ENCODE results near the gene NT5C1B.
A peak's percentile ranks its signal among the peaks of the same experiment; 100 is the strongest.

NT5C1B gene

DNA sequence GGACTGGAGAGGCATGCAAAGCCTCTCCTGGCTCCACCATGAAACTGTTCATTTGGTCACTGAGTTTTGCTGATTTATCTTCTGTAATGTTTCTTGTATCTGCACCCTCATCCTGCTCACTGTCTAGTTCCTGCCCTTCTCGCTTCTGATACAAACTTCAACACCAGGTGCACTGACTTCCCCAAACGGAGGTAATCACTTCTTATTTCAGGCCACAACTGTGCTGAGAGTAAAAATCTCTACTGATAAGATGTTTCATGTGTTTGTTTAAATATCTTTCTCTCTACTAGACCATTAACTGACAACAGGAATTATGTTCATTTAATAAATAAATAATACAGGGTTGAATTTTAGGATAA is 10.9 kb upstream of the NT5C1B start (continued):
- TF ChIP-seq ZC3H10 (CRISPR knock-in tag; IDR thresholded peaks at IDR 0.05): no peak

DNA sequence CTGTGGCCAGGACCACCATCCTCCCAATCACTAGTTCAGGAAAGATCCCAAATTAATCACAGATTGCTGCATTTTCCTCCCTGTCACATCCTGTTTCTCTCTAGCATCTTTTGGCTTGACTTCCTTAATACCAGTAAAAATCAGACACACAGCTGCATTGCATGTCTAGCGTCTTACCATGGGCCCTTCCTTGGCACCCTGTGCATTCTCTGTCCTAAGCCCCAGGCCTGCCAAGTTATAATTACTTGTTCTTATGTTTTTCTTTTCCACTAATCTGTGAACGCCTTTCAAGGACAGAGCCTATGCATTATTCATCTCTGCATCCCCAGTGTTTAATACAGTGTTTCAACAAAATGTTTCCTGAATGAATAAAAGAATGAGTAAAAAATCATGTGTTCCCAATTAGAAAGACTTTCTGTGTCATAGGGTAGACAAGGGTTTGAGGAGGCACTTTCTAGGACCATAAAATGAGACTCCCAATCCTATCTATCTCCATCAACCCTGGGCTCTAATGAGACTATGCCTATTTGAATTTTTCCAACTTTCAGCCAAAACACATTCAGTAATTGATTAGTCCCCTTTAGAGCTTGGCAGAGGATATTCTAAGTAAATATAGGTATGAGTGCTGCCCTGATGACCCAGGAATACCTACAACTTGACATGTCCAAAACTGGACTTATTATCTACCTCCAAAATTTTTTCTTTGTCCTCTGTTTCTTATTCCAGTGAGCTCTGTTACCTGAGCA is 10.3 kb upstream of the NT5C1B start:
- ATAC-seq: peak; percentile 77
- TF ChIP-seq OSR1 (CRISPR knock-in tag; IDR thresholded peaks at IDR 0.05) (no peak), ZNF565 (CRISPR knock-in tag; conservative IDR thresholded peaks at IDR 0.05; ENCODE audit: low read depth) (no peak)
- TF ChIP-seq, protein P1, sequence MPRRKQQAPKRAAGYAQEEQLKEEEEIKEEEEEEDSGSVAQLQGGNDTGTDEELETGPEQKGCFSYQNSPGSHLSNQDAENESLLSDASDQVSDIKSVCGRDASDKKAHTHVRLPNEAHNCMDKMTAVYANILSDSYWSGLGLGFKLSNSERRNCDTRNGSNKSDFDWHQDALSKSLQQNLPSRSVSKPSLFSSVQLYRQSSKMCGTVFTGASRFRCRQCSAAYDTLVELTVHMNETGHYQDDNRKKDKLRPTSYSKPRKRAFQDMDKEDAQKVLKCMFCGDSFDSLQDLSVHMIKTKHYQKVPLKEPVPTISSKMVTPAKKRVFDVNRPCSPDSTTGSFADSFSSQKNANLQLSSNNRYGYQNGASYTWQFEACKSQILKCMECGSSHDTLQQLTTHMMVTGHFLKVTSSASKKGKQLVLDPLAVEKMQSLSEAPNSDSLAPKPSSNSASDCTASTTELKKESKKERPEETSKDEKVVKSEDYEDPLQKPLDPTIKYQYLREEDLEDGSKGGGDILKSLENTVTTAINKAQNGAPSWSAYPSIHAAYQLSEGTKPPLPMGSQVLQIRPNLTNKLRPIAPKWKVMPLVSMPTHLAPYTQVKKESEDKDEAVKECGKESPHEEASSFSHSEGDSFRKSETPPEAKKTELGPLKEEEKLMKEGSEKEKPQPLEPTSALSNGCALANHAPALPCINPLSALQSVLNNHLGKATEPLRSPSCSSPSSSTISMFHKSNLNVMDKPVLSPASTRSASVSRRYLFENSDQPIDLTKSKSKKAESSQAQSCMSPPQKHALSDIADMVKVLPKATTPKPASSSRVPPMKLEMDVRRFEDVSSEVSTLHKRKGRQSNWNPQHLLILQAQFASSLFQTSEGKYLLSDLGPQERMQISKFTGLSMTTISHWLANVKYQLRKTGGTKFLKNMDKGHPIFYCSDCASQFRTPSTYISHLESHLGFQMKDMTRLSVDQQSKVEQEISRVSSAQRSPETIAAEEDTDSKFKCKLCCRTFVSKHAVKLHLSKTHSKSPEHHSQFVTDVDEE (CRISPR knock-in tag; IDR thresholded peaks at IDR 0.05): no peak
- TF ChIP-seq, protein P2, sequence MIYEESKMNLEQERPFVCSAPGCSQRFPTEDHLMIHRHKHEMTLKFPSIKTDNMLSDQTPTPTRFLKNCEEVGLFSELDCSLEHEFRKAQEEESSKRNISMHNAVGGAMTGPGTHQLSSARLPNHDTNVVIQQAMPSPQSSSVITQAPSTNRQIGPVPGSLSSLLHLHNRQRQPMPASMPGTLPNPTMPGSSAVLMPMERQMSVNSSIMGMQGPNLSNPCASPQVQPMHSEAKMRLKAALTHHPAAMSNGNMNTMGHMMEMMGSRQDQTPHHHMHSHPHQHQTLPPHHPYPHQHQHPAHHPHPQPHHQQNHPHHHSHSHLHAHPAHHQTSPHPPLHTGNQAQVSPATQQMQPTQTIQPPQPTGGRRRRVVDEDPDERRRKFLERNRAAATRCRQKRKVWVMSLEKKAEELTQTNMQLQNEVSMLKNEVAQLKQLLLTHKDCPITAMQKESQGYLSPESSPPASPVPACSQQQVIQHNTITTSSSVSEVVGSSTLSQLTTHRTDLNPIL (CRISPR knock-in tag; IDR thresholded peaks at IDR 0.05; ENCODE audit: low read depth): no peak

DNA sequence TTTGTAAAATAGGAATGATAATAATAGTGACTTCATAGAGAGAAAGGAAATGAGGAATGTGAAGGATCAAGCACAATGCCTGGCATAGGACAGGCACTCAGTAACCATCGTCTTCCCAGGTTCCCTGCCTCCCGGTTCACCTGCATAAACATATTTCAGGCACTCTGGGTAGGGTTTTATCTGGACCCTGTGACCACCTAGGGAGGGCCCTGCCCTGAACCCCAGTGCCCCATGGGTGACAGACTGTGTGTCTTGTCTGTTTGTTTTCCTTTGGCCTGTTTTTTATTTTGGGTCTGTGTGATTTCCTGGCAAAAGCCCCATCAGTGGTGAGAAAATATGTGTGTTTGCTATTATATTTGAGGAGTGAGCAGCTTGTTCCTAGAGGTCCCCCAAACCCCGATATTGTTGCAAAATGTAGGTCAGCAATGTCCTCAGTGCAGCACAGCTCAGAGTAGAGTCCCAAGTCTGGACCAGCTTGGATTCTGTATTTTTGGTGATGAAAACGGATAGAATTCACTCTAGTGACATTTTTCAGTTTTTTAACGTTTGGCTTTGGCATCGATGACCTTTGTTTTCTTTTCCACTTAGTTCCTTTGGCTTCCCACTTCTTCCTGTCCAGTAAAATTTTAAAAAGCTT is 9.6 kb upstream of the NT5C1B start:
- TF ChIP-seq ZNF8 (CRISPR knock-in tag; IDR thresholded peaks at IDR 0.05): no peak
- TF ChIP-seq GLIS3 (CRISPR knock-in tag; IDR thresholded peaks at IDR 0.05): no peak
- TF ChIP-seq ZNF565 (CRISPR knock-in tag; conservative IDR thresholded peaks at IDR 0.05; ENCODE audit: low read depth): no peak
- no peak for TF ChIP-seq OSR1 (CRISPR knock-in tag; IDR thresholded peaks at IDR 0.05)
- TF ChIP-seq, protein P3, sequence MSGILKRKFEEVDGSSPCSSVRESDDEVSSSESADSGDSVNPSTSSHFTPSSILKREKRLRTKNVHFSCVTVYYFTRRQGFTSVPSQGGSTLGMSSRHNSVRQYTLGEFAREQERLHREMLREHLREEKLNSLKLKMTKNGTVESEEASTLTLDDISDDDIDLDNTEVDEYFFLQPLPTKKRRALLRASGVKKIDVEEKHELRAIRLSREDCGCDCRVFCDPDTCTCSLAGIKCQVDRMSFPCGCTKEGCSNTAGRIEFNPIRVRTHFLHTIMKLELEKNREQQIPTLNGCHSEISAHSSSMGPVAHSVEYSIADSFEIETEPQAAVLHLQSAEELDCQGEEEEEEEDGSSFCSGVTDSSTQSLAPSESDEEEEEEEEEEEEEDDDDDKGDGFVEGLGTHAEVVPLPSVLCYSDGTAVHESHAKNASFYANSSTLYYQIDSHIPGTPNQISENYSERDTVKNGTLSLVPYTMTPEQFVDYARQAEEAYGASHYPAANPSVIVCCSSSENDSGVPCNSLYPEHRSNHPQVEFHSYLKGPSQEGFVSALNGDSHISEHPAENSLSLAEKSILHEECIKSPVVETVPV (CRISPR knock-in tag; IDR thresholded peaks at IDR 0.05): no peak
- TF ChIP-seq TCF4 (CRISPR knock-in tag; IDR thresholded peaks at IDR 0.05; ENCODE audit: borderline replicate concordance): no peak
- TF ChIP-seq ZFP3 (CRISPR knock-in tag; IDR thresholded peaks at IDR 0.05): no peak
- no peak for TF ChIP-seq ZNF70 (CRISPR knock-in tag; IDR thresholded peaks at IDR 0.05)
- no peak for TF ChIP-seq ESRRG (CRISPR knock-in tag; IDR thresholded peaks at IDR 0.05)
- TF ChIP-seq ARNTL (CRISPR knock-in tag; IDR thresholded peaks at IDR 0.05; ENCODE audit: borderline replicate concordance, low read depth): no peak
- TF ChIP-seq TOX (CRISPR knock-in tag; IDR thresholded peaks at IDR 0.05; ENCODE audit: borderline replicate concordance): no peak
- TF ChIP-seq, protein P4, sequence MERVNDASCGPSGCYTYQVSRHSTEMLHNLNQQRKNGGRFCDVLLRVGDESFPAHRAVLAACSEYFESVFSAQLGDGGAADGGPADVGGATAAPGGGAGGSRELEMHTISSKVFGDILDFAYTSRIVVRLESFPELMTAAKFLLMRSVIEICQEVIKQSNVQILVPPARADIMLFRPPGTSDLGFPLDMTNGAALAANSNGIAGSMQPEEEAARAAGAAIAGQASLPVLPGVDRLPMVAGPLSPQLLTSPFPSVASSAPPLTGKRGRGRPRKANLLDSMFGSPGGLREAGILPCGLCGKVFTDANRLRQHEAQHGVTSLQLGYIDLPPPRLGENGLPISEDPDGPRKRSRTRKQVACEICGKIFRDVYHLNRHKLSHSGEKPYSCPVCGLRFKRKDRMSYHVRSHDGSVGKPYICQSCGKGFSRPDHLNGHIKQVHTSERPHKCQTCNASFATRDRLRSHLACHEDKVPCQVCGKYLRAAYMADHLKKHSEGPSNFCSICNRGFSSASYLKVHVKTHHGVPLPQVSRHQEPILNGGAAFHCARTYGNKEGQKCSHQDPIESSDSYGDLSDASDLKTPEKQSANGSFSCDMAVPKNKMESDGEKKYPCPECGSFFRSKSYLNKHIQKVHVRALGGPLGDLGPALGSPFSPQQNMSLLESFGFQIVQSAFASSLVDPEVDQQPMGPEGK (CRISPR knock-in tag; IDR thresholded peaks at IDR 0.05; ENCODE audit: borderline replicate concordance): no peak
- TF ChIP-seq SNAI2 (CRISPR knock-in tag; IDR thresholded peaks at IDR 0.05): no peak
- no peak for TF ChIP-seq CSDC2 (CRISPR knock-in tag; IDR thresholded peaks at IDR 0.05)
- TF ChIP-seq ZC3H10 (CRISPR knock-in tag; IDR thresholded peaks at IDR 0.05): no peak
- TF ChIP-seq ZFP30 (CRISPR knock-in tag; IDR thresholded peaks at IDR 0.05): no peak
- no peak for TF ChIP-seq ISL1 (CRISPR knock-in tag; IDR thresholded peaks at IDR 0.05)
- TF ChIP-seq, protein P1 (CRISPR knock-in tag; IDR thresholded peaks at IDR 0.05): no peak
- TF ChIP-seq RARB (CRISPR knock-in tag; IDR thresholded peaks at IDR 0.05): no peak
- ATAC-seq: peak; percentile 41

Data from SK-N-SH treated with all-trans-retinoic acid at 6 μM for 48 hours (cell line).